OCI-M2 (cell line): ENCODE results near the gene DPYSL5.
"Not testable (repeated sequence)": the region's sequence is repeated elsewhere in the genome, so short reads cannot be mapped to it uniquely, and the experiment has no call there.

Experiments used
- DNase-seq: peaks from one replicate; lab custom pipeline; 2025; ENCODE audit not compliant: unreplicated experiment; lab: John Stamatoyannopoulos, UW

The DPYSL5 gene

GRCh38 chr2:26847655-26848335, at the start of gene DPYSL5:
Gene DPYSL5, plus strand, starts transcription at chr2:26848132. Its CDS starts 50,368 bp downstream, at chr2:26898500.
- no peak for DNase-seq

- no peak for DNase-seq
Observed at GRCh38 chr2:26801328-26801727, 46.6 kb upstream of the DPYSL5 start.

GRCh38 chr2:26801796-26802195, 46.1 kb upstream of the DPYSL5 start:
- DNase-seq: no peak

GRCh38 chr2:26805241-26805676, 42.7 kb upstream of the DPYSL5 start:
- no peak for DNase-seq

- no peak for DNase-seq
Observed at GRCh38 chr2:26807788-26808460, 40.0 kb upstream of the DPYSL5 start.

GRCh38 chr2:26809211-26809610, 38.7 kb upstream of the DPYSL5 start:
- DNase-seq: no peak

- peak; percentile 22 for DNase-seq
Observed at GRCh38 chr2:26809876-26810577, 37.9 kb upstream of the DPYSL5 start.

GRCh38 chr2:26811261-26811660, 36.7 kb upstream of the DPYSL5 start:
- DNase-seq: no peak

- DNase-seq: no peak
Observed at GRCh38 chr2:26811791-26812694, 35.9 kb upstream of the DPYSL5 start.

- no peak for DNase-seq
Observed at GRCh38 chr2:26812731-26813130, 35.2 kb upstream of the DPYSL5 start.

GRCh38 chr2:26814072-26814765, 33.7 kb upstream of the DPYSL5 start:
- not testable (repeated sequence) for DNase-seq

- no peak for DNase-seq
Observed at GRCh38 chr2:26816893-26817292, 31.0 kb upstream of the DPYSL5 start.

- no peak for DNase-seq
Observed at GRCh38 chr2:26818255-26818654, 29.7 kb upstream of the DPYSL5 start.

- DNase-seq: no peak
Observed at GRCh38 chr2:26818972-26819371, 29.0 kb upstream of the DPYSL5 start.

- DNase-seq: no peak
Observed at GRCh38 chr2:26820932-26821331, 27.0 kb upstream of the DPYSL5 start.

- no peak for DNase-seq
Observed at GRCh38 chr2:26822877-26823276, 25.1 kb upstream of the DPYSL5 start.

- DNase-seq: no peak
Observed at GRCh38 chr2:26838121-26838906, 9.6 kb upstream of the DPYSL5 start.

GRCh38 chr2:26840937-26841610, 6.9 kb upstream of the DPYSL5 start:
- no peak for DNase-seq

GRCh38 chr2:26843041-26843440, 4.9 kb upstream of the DPYSL5 start:
- no peak for DNase-seq
